Vagina (tissue), 2 donors: ENCODE data around the gene ALDH4A1.

Experiments
- CTCF ChIP-seq, 3 experiments: fragments of 450-650 bp in 2 of 3; fragments of 200-600 bp in 1 of 3; sonication (generic) in 1 of 3; IDR thresholded peaks; one replicate each; pipeline ENCODE4 v1.5.1; 2017 to 2019; ENCODE audit warnings: antibody characterized with exemption in 3 of 3, mild to moderate bottlenecking in 2 of 3, moderate library complexity in 2 of 3
- POLR2AphosphoS5 ChIP-seq, 2 donors: sonication (generic); formaldehyde crosslinking; IDR thresholded peaks; one replicate each; pipeline ENCODE4 v1.9.0; 2017; ENCODE audit warnings: antibody characterized with exemption in 2 of 2, mild to moderate bottlenecking in 2 of 2, low read depth in 1 of 2; ENCODE audit not compliant: insufficient read depth in 1 of 2

GRCh38 chr1:18918417-18918816 is 16.1 kb upstream of the ALDH4A1 start:
- TF ChIP-seq POLR2AphosphoS5 (IDR thresholded peaks at IDR 0.05; ENCODE audit: insufficient read depth in 1 of 2, low read depth in 1 of 2) (no peak), CTCF (IDR thresholded peaks at IDR 0.05) (no peak)
